Heart left ventricle (tissue), 13 donors: ENCODE results near the gene SYNPO.

ENCODE experiments used
- POLR2A ChIP-seq, 2 donors: fragments of 450-650 bp; IDR thresholded peaks; one replicate each; pipeline ENCODE4 v1.6.1; 2017; ENCODE audit warnings: antibody characterized with exemption in 2 of 2, mild to moderate bottlenecking in 2 of 2, moderate library complexity in 2 of 2
- TF ChIP-seq, protein P1 (sequence below), 12 donors: fragments of 200-600 bp; sonication (generic) in 4 of 12; IDR thresholded peaks; one replicate each; pipeline versions ENCODE4 v1.5.0 to v1.8.0; 2018 to 2022; ENCODE audit warnings: antibody characterized with exemption in 12 of 12, mild to moderate bottlenecking in 5 of 12
- donor health status: ischemic (EF 13 %, LVEDD 7.1; RV severe dilation, severe dysfunction).
- donor health status: DM: no; HTN: yes; CAD: no.
- donor health status: DM: no; HTN: no; CAD: no.
- donor health status: ischemic (EF 25% LVEDD 6.9; RV normal size, moderate dysfunction).
- donor health status: ischemic (EF 25% LVEDD 5.7; RV mildly dilated, moderate dysfunction).
- donor health status: ischemic (EF 35%, LVEDD 5.7; RV mildly dilated, moderate dysfunction).
- donor health status: nonischemic (EF 11% LVEDD 7.7; RV severe dilation, severe dysfunction).
- donor health status: DM: yes; HTN: yes; CAD: no.
- donor health status: PGD.
- donor health status: ischemic (EF 29% LVEDD 5.4; RV normal size, mild dysfunction).
- donor health status: nonischemic (EF 23%, LVEDD 6.1; RV moderate dilation, normal function).

DNA sequence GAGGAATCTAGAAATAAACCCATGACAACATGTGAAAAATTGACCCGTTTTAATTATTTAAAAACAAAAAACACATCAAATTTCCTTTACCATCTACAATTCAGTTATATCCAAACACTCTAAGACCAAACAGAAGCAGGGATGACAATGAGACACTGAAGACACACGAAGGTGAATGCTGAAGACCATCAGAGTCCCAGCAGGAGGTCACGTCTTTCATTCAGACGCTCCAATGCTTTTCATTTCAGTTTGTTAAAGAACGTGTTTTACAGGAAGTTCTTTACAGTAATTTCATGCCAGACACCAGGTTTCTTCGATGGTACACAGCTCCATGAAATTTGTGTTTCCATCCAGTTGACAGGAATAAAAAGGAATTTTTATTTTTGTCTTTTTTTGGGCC lies 50.3 kb downstream of the SYNPO start:
- TF ChIP-seq POLR2A (IDR thresholded peaks at IDR 0.05), result no peak
- TF ChIP-seq, protein P1, sequence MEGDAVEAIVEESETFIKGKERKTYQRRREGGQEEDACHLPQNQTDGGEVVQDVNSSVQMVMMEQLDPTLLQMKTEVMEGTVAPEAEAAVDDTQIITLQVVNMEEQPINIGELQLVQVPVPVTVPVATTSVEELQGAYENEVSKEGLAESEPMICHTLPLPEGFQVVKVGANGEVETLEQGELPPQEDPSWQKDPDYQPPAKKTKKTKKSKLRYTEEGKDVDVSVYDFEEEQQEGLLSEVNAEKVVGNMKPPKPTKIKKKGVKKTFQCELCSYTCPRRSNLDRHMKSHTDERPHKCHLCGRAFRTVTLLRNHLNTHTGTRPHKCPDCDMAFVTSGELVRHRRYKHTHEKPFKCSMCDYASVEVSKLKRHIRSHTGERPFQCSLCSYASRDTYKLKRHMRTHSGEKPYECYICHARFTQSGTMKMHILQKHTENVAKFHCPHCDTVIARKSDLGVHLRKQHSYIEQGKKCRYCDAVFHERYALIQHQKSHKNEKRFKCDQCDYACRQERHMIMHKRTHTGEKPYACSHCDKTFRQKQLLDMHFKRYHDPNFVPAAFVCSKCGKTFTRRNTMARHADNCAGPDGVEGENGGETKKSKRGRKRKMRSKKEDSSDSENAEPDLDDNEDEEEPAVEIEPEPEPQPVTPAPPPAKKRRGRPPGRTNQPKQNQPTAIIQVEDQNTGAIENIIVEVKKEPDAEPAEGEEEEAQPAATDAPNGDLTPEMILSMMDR (IDR thresholded peaks at IDR 0.05), result no peak
